Astrocyte of the cerebellum (primary cell): ENCODE data around the gene SPTBN5.
A peak's percentile ranks its signal among the peaks of the same experiment; 100 is the strongest.

Source experiments
- DNase-seq: peaks from one replicate; pipeline ENCODE4 v3.0.0-alpha.2; 2011; ENCODE audit warnings: low read depth
- H3K4me3 ChIP-seq: 2 replicates; pipeline ENCODE4 v1.5.1; 2011; ENCODE audit warnings: mild to moderate bottlenecking, low read depth, low read length, moderate library complexity
- CTCF ChIP-seq: IDR thresholded peaks from 2 replicates; pipeline ENCODE4 v1.5.1; 2012; ENCODE audit warnings: low read length, low read depth, moderate library complexity, mild to moderate bottlenecking; ENCODE audit errors: missing control alignments
- in situ Hi-C: cut with HindIII; loops from 2 replicates; pipeline ENCODE4 v1.10.0; 2017; ENCODE audit warnings: low sequenced_read_pairs

The SPTBN5 gene

GRCh38 chr15:41882689-41883483, 11.0 kb downstream of the SPTBN5 start:
- H3K4me3 ChIP-seq = peak overlapping the region; percentile 15
- no peak for DNase-seq
- in situ Hi-C loops = loop anchor here (25.0 kb wide), 1 partner anchor 96 kb away; no protein-coding TSS in a partner anchor
- no peak for TF ChIP-seq CTCF

- TF ChIP-seq CTCF = no peak
- in situ Hi-C loops = loop anchor here (25.0 kb wide), 1 partner anchor 95 kb away; no protein-coding TSS in a partner anchor
- DNase-seq = no peak
- H3K4me3 ChIP-seq = peak overlapping the region; percentile 15
Observed at GRCh38 chr15:41881920-41882688, 11.7 kb downstream of the SPTBN5 start.

GRCh38 chr15:41881550-41881919, 12.3 kb downstream of the SPTBN5 start:
- H3K4me3 ChIP-seq = no peak overlapping the region
- in situ Hi-C loops = loop anchor here (25.0 kb wide), 1 partner anchor 94 kb away; no protein-coding TSS in a partner anchor
- no peak for TF ChIP-seq CTCF
- no peak for DNase-seq

GRCh38 chr15:41881086-41881485, 12.8 kb downstream of the SPTBN5 start:
- in situ Hi-C loops = loop anchor here (25.0 kb wide), 1 partner anchor 94 kb away; no protein-coding TSS in a partner anchor
- no peak for TF ChIP-seq CTCF
- H3K4me3 ChIP-seq = no peak overlapping the region
- DNase-seq = no peak

- no peak for TF ChIP-seq CTCF
- H3K4me3 ChIP-seq = no peak overlapping the region
- in situ Hi-C loops = loop anchor here (25.0 kb wide), 1 partner anchor 93 kb away; no protein-coding TSS in a partner anchor
- no peak for DNase-seq
Observed at GRCh38 chr15:41880156-41880877, 13.5 kb downstream of the SPTBN5 start.

GRCh38 chr15:41879321-41879845, 14.5 kb downstream of the SPTBN5 start:
- in situ Hi-C loops = loop anchor here (25.0 kb wide), 1 partner anchor 92 kb away; no protein-coding TSS in a partner anchor
- DNase-seq = no peak
- no peak overlapping the region for H3K4me3 ChIP-seq
- no peak for TF ChIP-seq CTCF
